DOHH2 (cell line): Measurements from ENCODE around the gene RNF34.
"Not testable (repeated sequence)": the region's sequence is repeated elsewhere in the genome, so short reads cannot be mapped to it uniquely, and the experiment has no call there.

Source experiments
- CTCF ChIP-seq: fragments of 200-600 bp; sonication (generic); IDR thresholded peaks from one replicate; pipeline ENCODE4 v1.5.1; 2014; ENCODE audit warnings: antibody characterized with exemption, mild to moderate bottlenecking, low read depth, low read length; ENCODE audit not compliant: poor library complexity, severe bottlenecking
- EZH2phosphoT487 ChIP-seq: fragments of 200-600 bp; sonication (generic); IDR thresholded peaks from 2 replicates; pipeline ENCODE4 v1.6.1; 2017; ENCODE audit warnings: borderline replicate concordance, mild to moderate bottlenecking, antibody characterized with exemption, low read length, moderate library complexity, mixed read lengths

GRCh38 chr12:121374945-121375584 is 24.9 kb upstream of the RNF34 start:
- not testable (repeated sequence) for TF ChIP-seq CTCF, EZH2phosphoT487
